CD14-positive monocyte (primary cell): ENCODE results near the gene WWOX. TPM values are rescaled to one million over a fixed set of nuclear protein-coding genes. Genes with fewer than 3 reads are reported as not detected.

Experiments used
- DNase-seq, 3 donors: peaks; one replicate each; pipeline ENCODE4 v3.0.0-alpha.2; 2011 to 2022
- H2AFZ ChIP-seq: 2 replicates; pipeline ENCODE4 v1.6.0; 2012; ENCODE audit warnings: mild to moderate bottlenecking, low read depth, low read length, inconsistent platforms; ENCODE audit not compliant: insufficient read depth, poor library complexity, severe bottlenecking
- H3K27ac ChIP-seq, 2 donors: 1 replicate in 1 of 2; 2 replicates in 1 of 2; pipeline ENCODE4 v1.5.1; 2012 to 2013; ENCODE audit warnings: low read length in 2 of 2, control low read depth in 1 of 2, inconsistent platforms in 1 of 2, low read depth in 1 of 2, mild to moderate bottlenecking in 1 of 2
- H3K27me3 ChIP-seq, 2 donors: one replicate each; pipeline versions ENCODE4 v1.6.0 to v1.6.1; 2011 to 2013; ENCODE audit warnings: low read length in 2 of 2; ENCODE audit not compliant: control insufficient read depth in 2 of 2, insufficient read depth in 2 of 2
- H3K36me3 ChIP-seq, 2 donors: replicated peaks in 1 of 2; 1 replicate in 1 of 2; 2 replicates in 1 of 2; pipeline versions ENCODE4 v1.5.1 to v1.6.1; 2012 to 2013; ENCODE audit warnings: low read length in 2 of 2, control low read depth in 1 of 2, inconsistent platforms in 1 of 2, mild to moderate bottlenecking in 1 of 2; ENCODE audit not compliant: insufficient read depth in 2 of 2, control insufficient read depth in 1 of 2
- H3K4me1 ChIP-seq, 2 donors: 1 replicate in 1 of 2; 2 replicates in 1 of 2; pipeline versions ENCODE4 v1.5.1 to v1.6.1; 2012 to 2013; ENCODE audit warnings: low read length in 2 of 2, control low read depth in 1 of 2, inconsistent platforms in 1 of 2, mild to moderate bottlenecking in 1 of 2, moderate library complexity in 1 of 2; ENCODE audit not compliant: insufficient read depth in 2 of 2, control insufficient read depth in 1 of 2
- H3K4me2 ChIP-seq: replicated peaks from 2 replicates; pipeline ENCODE3; 2012; ENCODE audit warnings: low read length, moderate library complexity, mild to moderate bottlenecking; ENCODE audit not compliant: poor library complexity, severe bottlenecking; ENCODE audit errors: extremely low read depth
- H3K4me3 ChIP-seq, 3 experiments: fragments of 200-600 bp in 1 of 3; sonication (generic) in 1 of 3; replicated peaks in 1 of 3; 1 replicate in 2 of 3; 2 replicates in 1 of 3; pipeline ENCODE4 v1.5.1; 2011 to 2013; ENCODE audit warnings: low read length in 3 of 3, mild to moderate bottlenecking in 3 of 3, control low read depth in 2 of 3, low read depth in 2 of 3, inconsistent platforms in 1 of 3, moderate library complexity in 1 of 3
- H3K79me2 ChIP-seq: 2 replicates; pipeline ENCODE4 v1.6.0; 2012; ENCODE audit warnings: mild to moderate bottlenecking, control low read depth, inconsistent platforms, low read length, moderate library complexity; ENCODE audit not compliant: insufficient read depth
- H3K9ac ChIP-seq: 2 replicates; pipeline ENCODE4 v1.6.0; 2017; ENCODE audit warnings: low read length, mild to moderate bottlenecking; ENCODE audit not compliant: insufficient read depth, poor library complexity, severe bottlenecking
- H3K9me3 ChIP-seq, 2 donors: replicated peaks in 1 of 2; 1 replicate in 1 of 2; 2 replicates in 1 of 2; pipeline versions ENCODE4 v1.5.1 to v1.6.1; 2012 to 2013; ENCODE audit warnings: low read length in 2 of 2, control low read depth in 1 of 2; ENCODE audit not compliant: control insufficient read depth in 1 of 2, insufficient read depth in 1 of 2
- H4K20me1 ChIP-seq: 2 replicates; pipeline ENCODE4 v1.6.0; 2012; ENCODE audit warnings: mild to moderate bottlenecking, low read length, control low read depth, moderate library complexity; ENCODE audit not compliant: insufficient read depth
- H3K27ac Mint-ChIP-seq, 7 donors: one replicate each; pipeline ENCODE4 v1.8.0; 2020; ENCODE audit warnings: mild to moderate bottlenecking in 7 of 7, mixed read lengths in 7 of 7, moderate library complexity in 6 of 7, inconsistent platforms in 2 of 7
- H3K27me3 Mint-ChIP-seq, 3 donors: one replicate each; pipeline ENCODE4 v1.8.0; 2021 to 2022; ENCODE audit warnings: low read depth in 3 of 3, mild to moderate bottlenecking in 3 of 3, mixed read lengths in 3 of 3, moderate library complexity in 3 of 3, inconsistent platforms in 1 of 3
- H3K36me3 Mint-ChIP-seq, 2 donors: one replicate each; pipeline ENCODE4 v1.8.0; 2020; ENCODE audit warnings: mixed read lengths in 2 of 2, inconsistent platforms in 1 of 2, mild to moderate bottlenecking in 1 of 2
- H3K4me1 Mint-ChIP-seq: one replicate; pipeline ENCODE4 v1.8.0; 2020; ENCODE audit warnings: mild to moderate bottlenecking, mixed read lengths
- H3K4me3 Mint-ChIP-seq, 2 donors: one replicate each; pipeline ENCODE4 v1.8.0; 2020; ENCODE audit warnings: mild to moderate bottlenecking in 2 of 2, mixed read lengths in 2 of 2, moderate library complexity in 1 of 2
- H3K9me3 Mint-ChIP-seq, 7 donors: one replicate each; pipeline ENCODE4 v1.8.0; 2020 to 2022; ENCODE audit warnings: mixed read lengths in 7 of 7, mild to moderate bottlenecking in 6 of 7, moderate library complexity in 6 of 7, inconsistent platforms in 2 of 7
- CTCF ChIP-seq: fragments of 200-600 bp; IDR thresholded peaks from one replicate; pipeline ENCODE4 v1.8.0; 2022; ENCODE audit warnings: antibody characterized with exemption, mild to moderate bottlenecking
- WGBS: methylation state at CpG from one replicate; pipeline ENCODE4 v1.1.5; 2013; ENCODE audit warnings: missing lambda C conversion rate; ENCODE audit not compliant: insufficient coverage; 5-methylcytosine and 5-hydroxymethylcytosine counted together
- intact Hi-C, 2 donors: fragments of 100-400 bp; cut with micrococcal nuclease; formaldehyde crosslinking; loops; one replicate each; pipeline versions ENCODE4 v1.15.0 to v1.15.1; 2023
- polyA plus RNA-seq, 3 donors: library from polyadenylated mRNA; depleted of rRNA in 1 of 3; unstranded in 2 of 3; stranded (reverse) in 1 of 3; fragments of 300-500 nt in 2 of 3; fragments of >200 nt in 1 of 3; fragmentation: Illumina TruSeq in 2 of 3; gene quantifications; 1 replicate in 2 of 3; 2 replicates in 1 of 3; pipeline ENCODE4 v1.2.3, GENCODE V29; 2012 to 2021

The WWOX gene
- polyA plus RNA-seq, 3 donors: 4.0 to 7.0 (median 6.3) TPM

DNA sequence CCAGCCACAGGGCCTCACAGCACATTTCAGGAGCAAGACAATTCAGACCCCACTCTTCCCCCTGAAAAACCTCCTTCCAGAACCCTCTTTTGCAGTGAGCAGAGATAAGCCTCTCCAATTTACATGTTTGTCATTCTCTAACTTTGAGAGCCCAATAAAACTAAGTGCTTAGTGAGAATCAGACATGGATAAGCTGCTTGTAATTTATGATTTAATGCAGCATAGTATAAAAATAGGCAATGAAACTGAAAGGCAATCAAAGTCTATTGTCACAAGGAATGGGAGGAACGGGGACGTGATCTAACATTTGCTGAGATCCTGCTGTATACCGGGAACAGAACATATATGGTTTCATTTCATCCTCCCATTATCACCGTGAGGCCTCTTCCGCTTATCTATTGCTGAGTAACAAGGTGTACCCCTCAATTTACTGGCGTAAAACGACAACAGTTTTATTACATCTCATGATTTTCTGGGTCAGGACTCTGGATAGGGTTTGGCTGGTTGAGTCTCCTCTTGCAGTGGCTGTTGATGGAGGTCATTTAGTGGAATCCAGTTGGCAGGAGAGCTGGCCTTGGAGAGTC is 903.7 kb downstream of the WWOX start:
- Mint-ChIP-seq H3K4me1 (peaks cover 5% of the 10 kb centered on the region), H3K36me3 (no peaks in the 10 kb centered on the region), H3K27ac (peak overlapping the region in 1 of 7 donors; percentile 2), H3K9me3 (peaks cover 3 to 9% (median 6%) of the 10 kb centered on the region in 7 donors), H3K4me3 (no peak overlapping the region), H3K27me3 (peaks cover 0 to 7% (median 3%) of the 10 kb centered on the region in 3 donors)
- Histone ChIP-seq H3K36me3 (no peaks in the 10 kb centered on the region), H3K9ac (no peak overlapping the region), H4K20me1 (no peaks in the 10 kb centered on the region), H3K27me3 (no peaks in the 10 kb centered on the region), H3K4me1 (no peaks in the 10 kb centered on the region), H3K4me3 (no peak overlapping the region), H3K9me3 (no peaks in the 10 kb centered on the region), H2AFZ (no peak overlapping the region), H3K4me2 (no peak overlapping the region), H3K27ac (no peak overlapping the region), H3K79me2 (no peaks in the 10 kb centered on the region)
- intact Hi-C loops: no loop called here
- 93% methylated on average over 3 of the region's 7 CpGs for WGBS
- no peak for DNase-seq
- no peak for TF ChIP-seq CTCF

- no peak for DNase-seq
- Histone ChIP-seq H4K20me1 (no peaks in the 10 kb centered on the region), H2AFZ (no peak overlapping the region), H3K9me3 (no peaks in the 10 kb centered on the region), H3K36me3 (no peaks in the 10 kb centered on the region), H3K9ac (no peak overlapping the region), H3K27me3 (no peaks in the 10 kb centered on the region), H3K27ac (no peak overlapping the region), H3K4me2 (no peak overlapping the region), H3K4me1 (no peaks in the 10 kb centered on the region), H3K79me2 (no peaks in the 10 kb centered on the region), H3K4me3 (no peak overlapping the region)
- no peak for TF ChIP-seq CTCF
- H3K4me3 Mint-ChIP-seq: no peak overlapping the region
- peaks cover 3 to 9% (median 6%) of the 10 kb centered on the region in 7 donors for H3K9me3 Mint-ChIP-seq
- peaks cover 5% of the 10 kb centered on the region for H3K4me1 Mint-ChIP-seq
- no peak overlapping the region for H3K27ac Mint-ChIP-seq
- 99% methylated on average over 5 of the region's 12 CpGs for WGBS
- no peaks in the 10 kb centered on the region for H3K36me3 Mint-ChIP-seq
- peaks cover 0 to 7% (median 5%) of the 10 kb centered on the region in 3 donors for H3K27me3 Mint-ChIP-seq
- intact Hi-C loops: no loop called here
Observed at GRCh38 chr16:79004309-79004708, 904.9 kb downstream of the WWOX start.
